OCI-LY7 (cell line): ENCODE measurements around the gene PEX7. TPM values are rescaled to one million over a fixed set of nuclear protein-coding genes. Genes with fewer than 3 reads are reported as not detected.

Source experiments
- BruUV-seq: library from RNA; stranded (reverse); fragments of 400-500 nt; replicated peaks from 2 replicates; lab custom pipeline; 2021; lab: Mats Ljungman, UMichigan
- CTCF ChIA-PET: fragments of 300-600 bp; sonication (Branson Sonifier 250); formaldehyde crosslinking; loops from one replicate; lab custom pipeline; 2022; ENCODE audit warnings: antibody characterized with exemption; ENCODE audit not compliant: unreplicated experiment; lab: Charles Lee
- POLR2A ChIA-PET: fragments of 300-600 bp; sonication (Branson Sonifier 250); formaldehyde crosslinking; loops from one replicate; lab custom pipeline; 2022; ENCODE audit warnings: antibody characterized with exemption; lab: Charles Lee
- DNase-seq: peaks from one replicate; pipeline ENCODE4 v3.0.0-alpha.2; 2015; ENCODE audit warnings: low spot score
- H2AFZ ChIP-seq: fragments of 200-600 bp; sonication (generic), shearing (Covaris generic); 2 replicates; pipeline ENCODE4 v1.6.1; 2014; ENCODE audit warnings: mild to moderate bottlenecking, antibody characterized with exemption, low read length, moderate library complexity
- H3K27ac ChIP-seq: fragments of 200-600 bp; sonication (generic); 2 replicates; pipeline ENCODE4 v1.5.1; 2014; ENCODE audit warnings: mixed run types, low read depth, mild to moderate bottlenecking, moderate library complexity, low read length, inconsistent platforms; ENCODE audit not compliant: poor library complexity, severe bottlenecking
- H3K36me3 ChIP-seq: fragments of 200-600 bp; sonication (generic); 2 replicates; pipeline ENCODE4 v1.6.1; 2014; ENCODE audit warnings: mild to moderate bottlenecking, antibody characterized with exemption, low read length, moderate library complexity, mixed read lengths; ENCODE audit not compliant: insufficient read depth
- H3K4me1 ChIP-seq: fragments of 200-600 bp; sonication (generic); 2 replicates; pipeline ENCODE4 v1.5.1; 2014; ENCODE audit warnings: mild to moderate bottlenecking, low read length; ENCODE audit not compliant: insufficient read depth, poor library complexity, severe bottlenecking
- H3K4me2 ChIP-seq: fragments of 200-600 bp; sonication (generic); 2 replicates; pipeline ENCODE4 v1.6.1; 2014; ENCODE audit warnings: mild to moderate bottlenecking, low read length
- H3K4me3 ChIP-seq: fragments of 200-600 bp; sonication (generic); 2 replicates; pipeline ENCODE4 v1.5.1; 2014; ENCODE audit warnings: mild to moderate bottlenecking, low read depth, low read length; ENCODE audit not compliant: poor library complexity, severe bottlenecking
- H3K79me2 ChIP-seq: fragments of 200-600 bp; sonication (generic); 2 replicates; pipeline ENCODE4 v1.6.1; 2016; ENCODE audit warnings: low read depth, mild to moderate bottlenecking, low read length, moderate library complexity, mixed read lengths; ENCODE audit not compliant: insufficient read depth
- H3K9me2 ChIP-seq: fragments of 200-600 bp; sonication (generic); 2 replicates; pipeline ENCODE4 v1.6.1; 2016; ENCODE audit warnings: mild to moderate bottlenecking, low read length, mixed read lengths; ENCODE audit not compliant: insufficient read depth
- H3K9me3 ChIP-seq: fragments of 200-600 bp; sonication (generic); 2 replicates; pipeline ENCODE4 v1.6.1; 2014; ENCODE audit warnings: mild to moderate bottlenecking, mixed run types, low read length, mixed read lengths
- H4K20me1 ChIP-seq: fragments of 200-600 bp; sonication (generic); 2 replicates; pipeline ENCODE4 v1.6.1; 2014; ENCODE audit warnings: mild to moderate bottlenecking, antibody characterized with exemption, low read length, moderate library complexity, mixed read lengths; ENCODE audit not compliant: insufficient read depth
- EZH2phosphoT487 ChIP-seq: fragments of 200-600 bp; sonication (generic); IDR thresholded peaks from 2 replicates; pipeline ENCODE4 v1.6.1; 2018; ENCODE audit warnings: low read depth, borderline replicate concordance, mild to moderate bottlenecking, mixed run types, antibody characterized with exemption, low read length, moderate library complexity, mixed read lengths
- intact Hi-C: fragments of 100-400 bp; cut with micrococcal nuclease; formaldehyde crosslinking; loops from one replicate; pipeline ENCODE4 v1.10.0; 2022; ENCODE audit not compliant: unreplicated experiment
- total RNA-seq, 2 experiments: library from RNA; depleted of rRNA in 1 of 2; stranded (reverse); fragments of >200 nt in 1 of 2; shearing (Covaris generic) in 1 of 2; gene quantifications; 2 replicates each; pipeline ENCODE4 v1.2.3, GENCODE V29; 2014 to 2022
- TF ChIP-seq, protein P1 (sequence below): fragments of 200-600 bp; sonication (generic); conservative IDR thresholded peaks from 2 replicates; pipeline ENCODE4 v1.5.1; 2014; ENCODE audit warnings: mild to moderate bottlenecking, antibody characterized with exemption, low read length, moderate library complexity, mixed read lengths

Gene PEX7
- total RNA-seq, 2 experiments from 2014 or later: 5.8 to 8.4 TPM

DNA sequence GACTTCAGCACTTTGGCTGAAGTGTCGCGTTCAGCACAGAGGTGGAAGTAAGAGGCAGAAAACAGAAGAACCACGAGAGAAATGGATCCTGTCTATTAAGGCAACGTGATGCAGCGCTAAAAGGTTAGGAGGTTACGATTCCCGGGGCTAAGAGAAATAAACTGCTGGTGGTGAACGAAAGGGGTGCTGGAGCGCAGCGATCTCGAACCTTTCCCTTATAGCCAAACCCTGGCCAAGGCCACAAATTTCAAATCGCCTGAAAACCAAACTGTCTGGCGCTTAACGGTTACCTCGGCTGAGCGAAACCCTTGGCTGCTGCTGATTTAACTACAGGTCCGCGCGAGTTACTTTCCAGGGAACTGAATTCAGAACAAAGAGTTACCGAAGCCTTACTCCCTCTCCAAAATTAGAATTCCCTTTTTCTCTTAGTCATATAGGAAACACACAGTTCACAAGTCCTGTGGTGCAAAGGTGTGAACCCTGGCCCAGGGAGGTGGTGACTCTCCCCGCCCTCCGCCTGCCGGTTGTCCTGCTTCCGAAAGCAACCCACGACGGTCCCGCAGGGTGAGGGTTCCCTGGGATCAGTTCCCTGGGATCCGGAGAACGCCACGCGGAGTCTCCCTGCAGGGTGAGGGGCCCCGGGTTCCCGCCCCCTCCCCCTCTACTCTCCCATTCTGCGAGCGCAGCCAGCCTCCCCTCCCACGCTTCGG is 98.4 kb downstream of the PEX7 start:
- intact Hi-C loops: no loop called here
- BruUV-seq: no TSS peak
- ChIA-PET CTCF (no interaction called here), POLR2A (no interaction called here)
- no peak overlapping the region for H3K27ac ChIP-seq
- TF ChIP-seq, protein P1, sequence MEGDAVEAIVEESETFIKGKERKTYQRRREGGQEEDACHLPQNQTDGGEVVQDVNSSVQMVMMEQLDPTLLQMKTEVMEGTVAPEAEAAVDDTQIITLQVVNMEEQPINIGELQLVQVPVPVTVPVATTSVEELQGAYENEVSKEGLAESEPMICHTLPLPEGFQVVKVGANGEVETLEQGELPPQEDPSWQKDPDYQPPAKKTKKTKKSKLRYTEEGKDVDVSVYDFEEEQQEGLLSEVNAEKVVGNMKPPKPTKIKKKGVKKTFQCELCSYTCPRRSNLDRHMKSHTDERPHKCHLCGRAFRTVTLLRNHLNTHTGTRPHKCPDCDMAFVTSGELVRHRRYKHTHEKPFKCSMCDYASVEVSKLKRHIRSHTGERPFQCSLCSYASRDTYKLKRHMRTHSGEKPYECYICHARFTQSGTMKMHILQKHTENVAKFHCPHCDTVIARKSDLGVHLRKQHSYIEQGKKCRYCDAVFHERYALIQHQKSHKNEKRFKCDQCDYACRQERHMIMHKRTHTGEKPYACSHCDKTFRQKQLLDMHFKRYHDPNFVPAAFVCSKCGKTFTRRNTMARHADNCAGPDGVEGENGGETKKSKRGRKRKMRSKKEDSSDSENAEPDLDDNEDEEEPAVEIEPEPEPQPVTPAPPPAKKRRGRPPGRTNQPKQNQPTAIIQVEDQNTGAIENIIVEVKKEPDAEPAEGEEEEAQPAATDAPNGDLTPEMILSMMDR: no peak
- TF ChIP-seq EZH2phosphoT487: no peak
- H3K36me3 ChIP-seq: no peaks in the 10 kb centered on the region
- H3K4me2 ChIP-seq: no peak overlapping the region
- no peaks in the 10 kb centered on the region for H3K9me3 ChIP-seq
- H3K9me2 ChIP-seq: no peaks in the 10 kb centered on the region
- H3K4me1 ChIP-seq: no peaks in the 10 kb centered on the region
- no peaks in the 10 kb centered on the region for H4K20me1 ChIP-seq
- no peak overlapping the region for H3K4me3 ChIP-seq
- no peaks in the 10 kb centered on the region for H3K79me2 ChIP-seq
- no peak overlapping the region for H2AFZ ChIP-seq
- DNase-seq: no peak

DNA sequence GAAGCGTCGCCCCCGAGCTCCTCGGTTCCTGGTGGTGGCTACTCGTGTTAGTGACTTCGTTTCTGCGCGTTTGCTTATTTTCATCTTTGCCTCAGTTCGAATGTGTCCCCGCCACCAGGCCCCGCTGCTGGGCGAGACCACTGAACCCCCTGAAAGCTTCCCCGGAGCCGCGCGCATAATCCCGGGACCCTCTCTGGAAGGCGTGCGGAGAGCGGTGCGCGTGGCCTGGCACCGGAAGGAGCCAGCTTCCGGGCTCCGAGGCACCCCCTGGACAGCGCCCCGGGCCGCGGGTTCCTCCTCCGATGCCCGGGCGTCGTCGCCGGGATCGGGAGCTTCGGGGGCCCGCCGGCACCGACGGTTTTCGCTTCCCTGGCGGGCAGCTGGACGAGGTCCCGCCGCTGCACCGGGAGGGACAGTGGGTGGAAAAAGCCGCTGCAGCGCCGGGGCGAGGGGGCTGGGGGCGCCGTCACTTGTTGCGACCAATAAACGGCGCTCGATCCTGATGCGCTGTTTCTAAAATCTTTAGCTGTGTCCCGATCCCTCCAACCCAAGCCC is 99.1 kb downstream of the PEX7 start:
- no TSS peak for BruUV-seq
- no peaks in the 10 kb centered on the region for H3K79me2 ChIP-seq
- ChIA-PET POLR2A (no interaction called here), CTCF (no interaction called here)
- TF ChIP-seq EZH2phosphoT487: no peak
- TF ChIP-seq, protein P1: no peak
- H3K4me2 ChIP-seq: no peak overlapping the region
- H3K9me2 ChIP-seq: no peaks in the 10 kb centered on the region
- H3K36me3 ChIP-seq: no peaks in the 10 kb centered on the region
- DNase-seq: no peak
- H3K9me3 ChIP-seq: no peaks in the 10 kb centered on the region
- H3K27ac ChIP-seq: no peak overlapping the region
- H4K20me1 ChIP-seq: no peaks in the 10 kb centered on the region
- no peaks in the 10 kb centered on the region for H3K4me1 ChIP-seq
- intact Hi-C loops: no loop called here
- no peak overlapping the region for H3K4me3 ChIP-seq
- H2AFZ ChIP-seq: no peak overlapping the region

DNA sequence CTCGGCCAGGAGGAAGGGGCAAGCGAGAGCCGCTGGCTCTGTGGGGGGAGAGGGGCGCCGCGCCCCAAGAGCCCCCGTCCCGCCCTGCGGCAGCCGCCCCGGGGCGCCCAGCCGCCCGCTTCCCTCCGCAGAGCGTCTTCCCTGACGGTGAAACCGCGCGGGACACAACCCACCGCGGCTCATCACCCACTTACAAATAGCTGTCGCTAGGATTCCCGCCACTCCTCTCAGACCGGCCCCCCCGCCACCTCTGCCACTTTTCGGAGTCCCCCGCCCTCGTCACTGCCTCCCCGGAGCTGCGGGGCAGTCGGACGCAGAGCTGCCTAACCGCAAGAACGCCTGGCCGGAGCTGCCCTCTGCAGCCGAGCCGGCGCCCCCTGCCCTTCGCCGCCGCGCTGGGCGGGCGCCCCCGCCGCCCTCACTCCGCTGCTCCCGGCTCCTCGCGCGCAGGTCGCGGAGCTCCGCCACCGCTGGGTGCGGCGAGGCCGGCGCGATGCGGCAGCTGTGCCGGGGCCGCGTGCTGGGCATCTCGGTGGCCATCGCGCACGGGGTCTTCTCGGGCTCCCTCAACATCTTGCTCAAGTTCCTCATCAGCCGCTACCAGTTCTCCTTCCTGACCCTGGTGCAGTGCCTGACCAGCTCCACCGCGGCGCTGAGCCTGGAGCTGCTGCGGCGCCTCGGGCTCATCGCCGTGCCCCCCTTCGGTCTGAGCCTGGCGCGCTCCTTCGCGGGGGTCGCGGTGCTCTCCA is 99.7 kb downstream of the PEX7 start, which contains the start of gene SLC35D3:
Gene SLC35D3, plus strand, starts transcription at position 366 of the 749 bp plus-strand sequence. Its CDS starts 128 bp downstream, at position 494.
- H2AFZ ChIP-seq: no peak within 1 kb of the TSS
- H3K79me2 ChIP-seq: no peaks in the 10 kb centered on the region
- H4K20me1 ChIP-seq: no peaks in the 10 kb centered on the region
- H3K4me1 ChIP-seq: no peaks in the 10 kb centered on the region
- H3K27ac ChIP-seq: no peak within 1 kb of the TSS
- DNase-seq: no peak
- H3K9me2 ChIP-seq: no peaks in the 10 kb centered on the region
- BruUV-seq: no TSS peak
- CTCF ChIA-PET: no interaction called here
- POLR2A ChIA-PET: no interaction called here
- no peak within 1 kb of the TSS for H3K4me3 ChIP-seq
- TF ChIP-seq, protein P1: no peak
- no peak for TF ChIP-seq EZH2phosphoT487
- H3K9me3 ChIP-seq: no peaks in the 10 kb centered on the region
- intact Hi-C loops: no loop called here
- no peak within 1 kb of the TSS for H3K4me2 ChIP-seq
- H3K36me3 ChIP-seq: no peaks in the 10 kb centered on the region
